Large intestine (tissue), 3 donors: ENCODE data around the gene ZNF407. TPM values are rescaled to one million over a fixed set of nuclear protein-coding genes. Genes with fewer than 3 reads are reported as not detected.
"Not testable (repeated sequence)": the region's sequence is repeated elsewhere in the genome, so short reads cannot be mapped to it uniquely, and the experiment has no call there.

Source experiments
- DNase-seq, 2 donors: peaks; one replicate each; pipeline versions ENCODE4 v3.0.0 to v3.0.0-alpha.2; 2013
- H3K27ac ChIP-seq: one replicate; pipeline ENCODE4 v1.5.1; 2013; ENCODE audit warnings: low read length
- H3K27me3 ChIP-seq: 2 replicates; pipeline ENCODE4 v1.6.1; 2013; ENCODE audit warnings: low read length; ENCODE audit not compliant: control insufficient read depth, insufficient read depth
- H3K36me3 ChIP-seq: 2 replicates; pipeline ENCODE4 v1.6.1; 2013; ENCODE audit warnings: low read length; ENCODE audit not compliant: control insufficient read depth, insufficient read depth
- H3K4me1 ChIP-seq: one replicate; pipeline ENCODE4 v1.6.1; 2013; ENCODE audit warnings: low read length; ENCODE audit not compliant: control insufficient read depth, insufficient read depth
- H3K4me3 ChIP-seq: one replicate; pipeline ENCODE4 v1.5.1; 2013; ENCODE audit warnings: low read length
- H3K9me3 ChIP-seq: one replicate; pipeline ENCODE4 v1.6.1; 2013; ENCODE audit warnings: mild to moderate bottlenecking, low read depth, low read length, moderate library complexity; ENCODE audit not compliant: control insufficient read depth
- WGBS: methylation state at CpG from one replicate; pipeline ENCODE4 v1.1.5; 2013; ENCODE audit warnings: low lambda C conversion rate; ENCODE audit not compliant: insufficient coverage; 5-methylcytosine and 5-hydroxymethylcytosine counted together
- polyA plus RNA-seq: library from polyadenylated mRNA; unstranded; fragments of 120-200 nt; gene quantifications from one replicate; pipeline ENCODE4 v1.2.1, GENCODE V29; 2013

The ZNF407 gene
- polyA plus RNA-seq, 1 donor: 6.6 TPM

- Histone ChIP-seq H3K4me3 (no peak overlapping the region), H3K27ac (no peak overlapping the region), H3K36me3 (no peaks in the 10 kb centered on the region), H3K27me3 (no peaks in the 10 kb centered on the region), H3K9me3 (no peaks in the 10 kb centered on the region), H3K4me1 (no peaks in the 10 kb centered on the region)
- peak in 1 of 2 donors; percentile 25 for DNase-seq
- no CpG with 5 or more reads among the region's 4 CpGs for WGBS
Measured at GRCh38 chr18:74951165-74951760, 353.6 kb downstream of the ZNF407 start.

- WGBS: 100% methylated on average over 1 of the region's 8 CpGs
- Histone ChIP-seq H3K9me3 (no peaks in the 10 kb centered on the region), H3K4me3 (no peak overlapping the region), H3K4me1 (no peaks in the 10 kb centered on the region), H3K36me3 (peaks cover 5% of the 10 kb centered on the region), H3K27ac (no peak overlapping the region), H3K27me3 (no peaks in the 10 kb centered on the region)
- DNase-seq: no peak
Measured at GRCh38 chr18:74957588-74958224, 360.0 kb downstream of the ZNF407 start.

- no peak overlapping the region for H3K27ac ChIP-seq
- no CpG with 5 or more reads among the region's 3 CpGs for WGBS
- DNase-seq: no peak
Measured at GRCh38 chr18:74959216-74959615, 361.5 kb downstream of the ZNF407 start.

GRCh38 chr18:74961596-74961995 lies 363.9 kb downstream of the ZNF407 start:
- Histone ChIP-seq H3K27ac (no peak overlapping the region), H3K4me3 (no peak overlapping the region)
- 100% methylated on average over 1 of the region's 6 CpGs for WGBS

More at GRCh38 chr18:74959216-74959615, 361.5 kb downstream of the ZNF407 start:
- H3K9me3 ChIP-seq: no peaks in the 10 kb centered on the region
- no peaks in the 10 kb centered on the region for H3K4me1 ChIP-seq
- peaks cover 5% of the 10 kb centered on the region for H3K36me3 ChIP-seq
- no peak overlapping the region for H3K4me3 ChIP-seq
- no peaks in the 10 kb centered on the region for H3K27me3 ChIP-seq

GRCh38 chr18:74963820-74964446 lies 366.3 kb downstream of the ZNF407 start:
- WGBS: 60% methylated on average over 1 of the region's 7 CpGs
- Histone ChIP-seq H3K27ac (no peak overlapping the region), H3K4me1 (no peaks in the 10 kb centered on the region), H3K4me3 (no peak overlapping the region), H3K9me3 (no peaks in the 10 kb centered on the region), H3K36me3 (no peaks in the 10 kb centered on the region), H3K27me3 (no peaks in the 10 kb centered on the region)
- DNase-seq: peak; percentile 26 to 62

More at GRCh38 chr18:74961596-74961995, 363.9 kb downstream of the ZNF407 start:
- Histone ChIP-seq H3K27me3 (no peaks in the 10 kb centered on the region), H3K9me3 (no peaks in the 10 kb centered on the region), H3K36me3 (peaks cover 5% of the 10 kb centered on the region), H3K4me1 (no peaks in the 10 kb centered on the region)
- DNase-seq: no peak

- DNase-seq: no peak
- WGBS: no CpG with 5 or more reads among the region's 1 CpG
Measured at GRCh38 chr18:74965682-74966081, 368.0 kb downstream of the ZNF407 start.

GRCh38 chr18:74967438-74967837 lies 369.8 kb downstream of the ZNF407 start:
- H3K27me3 ChIP-seq: no peaks in the 10 kb centered on the region
- no peaks in the 10 kb centered on the region for H3K9me3 ChIP-seq
- no peak for DNase-seq
- no peak overlapping the region for H3K4me3 ChIP-seq
- 100% methylated on average over 2 of the region's 3 CpGs for WGBS
- no peak overlapping the region for H3K27ac ChIP-seq
- H3K36me3 ChIP-seq: no peaks in the 10 kb centered on the region
- H3K4me1 ChIP-seq: no peaks in the 10 kb centered on the region

More at GRCh38 chr18:74965682-74966081, 368.0 kb downstream of the ZNF407 start:
- H3K9me3 ChIP-seq: no peaks in the 10 kb centered on the region
- no peaks in the 10 kb centered on the region for H3K36me3 ChIP-seq
- no peak overlapping the region for H3K27ac ChIP-seq
- H3K4me1 ChIP-seq: no peaks in the 10 kb centered on the region
- H3K27me3 ChIP-seq: no peaks in the 10 kb centered on the region
- no peak overlapping the region for H3K4me3 ChIP-seq

- Histone ChIP-seq H3K4me3 (no peak overlapping the region), H3K27me3 (no peaks in the 10 kb centered on the region), H3K36me3 (no peaks in the 10 kb centered on the region), H3K27ac (no peak overlapping the region), H3K4me1 (no peaks in the 10 kb centered on the region), H3K9me3 (no peaks in the 10 kb centered on the region)
- WGBS: 100% methylated on average over 1 of the region's 2 CpGs
- no peak for DNase-seq
Measured at GRCh38 chr18:74967979-74968378, 370.3 kb downstream of the ZNF407 start.

GRCh38 chr18:74971358-74971757 lies 373.7 kb downstream of the ZNF407 start:
- not testable (repeated sequence) for H3K9me3 ChIP-seq, DNase-seq, H3K27ac ChIP-seq, H3K36me3 ChIP-seq, H3K27me3 ChIP-seq, H3K4me1 ChIP-seq, H3K4me3 ChIP-seq
- 40% methylated on average over 1 of the region's 4 CpGs for WGBS

- no CpG with 5 or more reads among the region's 2 CpGs for WGBS
- not testable (repeated sequence) for DNase-seq, H3K4me1 ChIP-seq, H3K4me3 ChIP-seq, H3K9me3 ChIP-seq, H3K27me3 ChIP-seq, H3K36me3 ChIP-seq, H3K27ac ChIP-seq
Measured at GRCh38 chr18:74971776-74972175, 374.1 kb downstream of the ZNF407 start.
